ENCODE measurements around the gene ASPDH.

Gene ASPDH

GRCh38 chr19:50490411-50490811 is 23.3 kb downstream of the ASPDH start:
- H3K4me3 ChIP-seq (ENCODE audit: low read depth in 1 of 2, low read length in 1 of 2) = no peak overlapping the region
- H3K27ac ChIP-seq = no peak overlapping the region
- peaks cover 5 to 12% of the 10 kb centered on the region in 2 experiments for H3K4me1 ChIP-seq (ENCODE audit: control insufficient read depth in 1 of 2, insufficient read depth in 1 of 2, low read depth in 1 of 2, low read length in 1 of 2)
- TF ChIP-seq, protein P1, sequence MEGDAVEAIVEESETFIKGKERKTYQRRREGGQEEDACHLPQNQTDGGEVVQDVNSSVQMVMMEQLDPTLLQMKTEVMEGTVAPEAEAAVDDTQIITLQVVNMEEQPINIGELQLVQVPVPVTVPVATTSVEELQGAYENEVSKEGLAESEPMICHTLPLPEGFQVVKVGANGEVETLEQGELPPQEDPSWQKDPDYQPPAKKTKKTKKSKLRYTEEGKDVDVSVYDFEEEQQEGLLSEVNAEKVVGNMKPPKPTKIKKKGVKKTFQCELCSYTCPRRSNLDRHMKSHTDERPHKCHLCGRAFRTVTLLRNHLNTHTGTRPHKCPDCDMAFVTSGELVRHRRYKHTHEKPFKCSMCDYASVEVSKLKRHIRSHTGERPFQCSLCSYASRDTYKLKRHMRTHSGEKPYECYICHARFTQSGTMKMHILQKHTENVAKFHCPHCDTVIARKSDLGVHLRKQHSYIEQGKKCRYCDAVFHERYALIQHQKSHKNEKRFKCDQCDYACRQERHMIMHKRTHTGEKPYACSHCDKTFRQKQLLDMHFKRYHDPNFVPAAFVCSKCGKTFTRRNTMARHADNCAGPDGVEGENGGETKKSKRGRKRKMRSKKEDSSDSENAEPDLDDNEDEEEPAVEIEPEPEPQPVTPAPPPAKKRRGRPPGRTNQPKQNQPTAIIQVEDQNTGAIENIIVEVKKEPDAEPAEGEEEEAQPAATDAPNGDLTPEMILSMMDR (IDR thresholded peaks at IDR 0.05) = no peak
- no peaks in the 10 kb centered on the region for H3K27me3 ChIP-seq
- H3K36me3 ChIP-seq = no peaks in the 10 kb centered on the region
- no peaks in the 10 kb centered on the region for H3K9me3 ChIP-seq

DNA sequence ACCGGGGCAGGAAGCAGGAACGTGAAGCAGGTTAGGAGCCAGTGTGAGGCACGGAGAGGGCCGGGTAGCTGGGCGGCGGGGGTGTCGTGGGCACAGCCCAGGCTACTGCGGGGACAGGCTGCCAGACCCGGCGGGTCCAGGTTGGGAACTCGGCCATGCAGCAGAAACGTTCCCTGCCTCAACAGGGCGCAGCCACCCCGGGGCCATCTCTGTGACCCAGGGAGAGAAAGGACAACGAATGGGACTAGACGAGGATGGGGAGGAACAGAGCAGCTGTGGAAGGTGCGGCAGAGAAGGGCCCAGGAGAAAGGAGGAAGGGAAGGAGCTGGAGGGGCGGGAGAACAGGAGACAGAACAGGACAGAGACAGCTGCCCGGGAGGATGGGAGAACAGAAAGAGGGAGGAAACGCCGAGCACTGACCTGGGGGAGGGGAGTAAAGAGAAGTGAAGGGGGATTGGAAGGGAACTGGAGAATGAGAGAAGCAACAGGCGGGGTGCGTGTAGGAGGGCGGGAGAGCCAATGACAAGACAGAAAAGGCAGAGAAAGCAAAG is 24.2 kb downstream of the ASPDH start:
- TF ChIP-seq, protein P1 (IDR thresholded peaks at IDR 0.05) = no peak
- peaks cover 5 to 12% of the 10 kb centered on the region in 2 experiments for H3K4me1 ChIP-seq (ENCODE audit: control insufficient read depth in 1 of 2, insufficient read depth in 1 of 2, low read depth in 1 of 2, low read length in 1 of 2)
- H3K27ac ChIP-seq = no peak overlapping the region
- no peaks in the 10 kb centered on the region for H3K9me3 ChIP-seq
- H3K36me3 ChIP-seq = no peaks in the 10 kb centered on the region
- no peak overlapping the region for H3K4me3 ChIP-seq (ENCODE audit: low read depth in 1 of 2, low read length in 1 of 2)
- no peaks in the 10 kb centered on the region for H3K27me3 ChIP-seq

DNA sequence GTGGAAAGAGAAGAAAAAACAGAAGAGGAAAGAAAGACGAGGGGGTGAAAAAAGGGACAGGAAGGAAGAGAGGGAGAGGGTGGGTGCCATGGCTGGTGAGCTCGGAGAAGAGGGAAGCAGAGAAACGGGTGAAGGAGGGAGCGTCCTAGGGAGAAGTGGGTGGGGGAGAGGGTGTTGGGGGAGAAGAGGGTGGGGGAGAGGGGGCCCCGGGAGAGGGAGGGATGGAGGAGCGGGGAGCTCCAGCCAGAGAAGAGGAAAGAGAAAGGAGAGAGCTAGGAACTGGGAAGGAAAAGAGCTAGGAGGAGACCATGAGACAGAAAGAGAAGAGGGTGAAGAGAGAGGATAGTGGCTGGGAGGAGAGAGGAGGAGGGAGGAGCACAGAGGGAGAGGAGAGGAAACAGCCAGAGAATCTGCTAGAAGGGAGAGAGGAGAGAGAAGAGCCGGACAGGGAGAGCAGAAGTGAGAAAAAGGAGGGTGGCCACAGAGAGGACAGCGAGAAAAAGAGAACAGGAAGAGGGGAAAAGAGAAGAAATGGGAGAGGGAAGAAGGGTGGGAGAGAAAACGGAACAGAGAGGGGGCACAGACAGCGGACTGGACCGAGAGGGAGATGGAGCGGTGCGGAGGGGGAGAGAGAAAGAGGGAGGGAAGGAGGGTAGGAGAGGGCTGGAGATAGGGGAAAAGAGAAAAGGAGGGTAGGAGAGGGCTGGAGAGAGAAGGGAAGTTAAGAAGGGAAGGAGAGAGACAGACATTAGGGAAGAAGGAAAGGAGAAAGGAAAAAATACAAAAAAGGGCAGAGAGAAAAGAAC is 25.1 kb downstream of the ASPDH start:
- Histone ChIP-seq H3K9me3 (no peaks in the 10 kb centered on the region), H3K27ac (no peak overlapping the region), H3K27me3 (no peaks in the 10 kb centered on the region), H3K4me1 (ENCODE audit: control insufficient read depth in 1 of 2, insufficient read depth in 1 of 2, low read depth in 1 of 2, low read length in 1 of 2) (peaks cover 5 to 12% of the 10 kb centered on the region in 2 experiments), H3K36me3 (peaks cover 1% of the 10 kb centered on the region), H3K4me3 (ENCODE audit: low read depth in 1 of 2, low read length in 1 of 2) (no peak overlapping the region)
- TF ChIP-seq, protein P1 (IDR thresholded peaks at IDR 0.05) = no peak

GRCh38 chr19:50486823-50487515 is 26.7 kb downstream of the ASPDH start:
- H3K4me1 ChIP-seq (ENCODE audit: control insufficient read depth in 1 of 2, insufficient read depth in 1 of 2, low read depth in 1 of 2, low read length in 1 of 2) = peaks cover 2 to 7% of the 10 kb centered on the region in 2 experiments
- TF ChIP-seq, protein P1 (IDR thresholded peaks at IDR 0.05) = no peak
- H3K27me3 ChIP-seq = no peaks in the 10 kb centered on the region
- no peak overlapping the region for H3K27ac ChIP-seq
- H3K4me3 ChIP-seq (ENCODE audit: low read depth in 1 of 2, low read length in 1 of 2) = no peak overlapping the region
- no peaks in the 10 kb centered on the region for H3K9me3 ChIP-seq
- H3K36me3 ChIP-seq = peaks cover 17% of the 10 kb centered on the region

- H3K4me3 ChIP-seq (ENCODE audit: low read depth in 1 of 2, low read length in 1 of 2) = no peak overlapping the region
- H3K27ac ChIP-seq = no peak overlapping the region
- peaks cover 2 to 7% of the 10 kb centered on the region in 2 experiments for H3K4me1 ChIP-seq (ENCODE audit: control insufficient read depth in 1 of 2, insufficient read depth in 1 of 2, low read depth in 1 of 2, low read length in 1 of 2)
- TF ChIP-seq, protein P1 (IDR thresholded peaks at IDR 0.05) = no peak
- H3K27me3 ChIP-seq = no peaks in the 10 kb centered on the region
- H3K36me3 ChIP-seq = peaks cover 33% of the 10 kb centered on the region
- no peaks in the 10 kb centered on the region for H3K9me3 ChIP-seq
Observed at GRCh38 chr19:50485284-50485955, 28.3 kb downstream of the ASPDH start.

Measured in neutrophil (primary cell).